GM15510 (cell line): ENCODE data around the gene SH2D5.

Source experiments
- POLR2A ChIP-seq: IDR thresholded peaks from 3 replicates; pipeline ENCODE4 v1.6.1; 2011; ENCODE audit warnings: borderline replicate concordance; ENCODE audit not compliant: insufficient read length; ENCODE audit errors: extremely low read depth

SH2D5 gene

GRCh38 chr1:20732588-20733359 lies at the start of gene SH2D5:
Gene SH2D5, minus strand, starts transcription at chr1:20732703. Its CDS starts 4,659 bp downstream, at chr1:20728044.
- TF ChIP-seq POLR2A = no peak

GRCh38 chr1:20775700-20776099 lies 43.2 kb upstream of the SH2D5 start:
- TF ChIP-seq POLR2A = no peak

- no peak for TF ChIP-seq POLR2A
These were observed 39.3 kb upstream of the SH2D5 start for GRCh38 chr1:20771780-20772179.

- TF ChIP-seq POLR2A = no peak
These were observed 38.0 kb upstream of the SH2D5 start for GRCh38 chr1:20770314-20771087.

- TF ChIP-seq POLR2A = no peak
These were observed 34.8 kb upstream of the SH2D5 start for GRCh38 chr1:20767271-20767670.

GRCh38 chr1:20763417-20763816 lies 30.9 kb upstream of the SH2D5 start:
- TF ChIP-seq POLR2A = no peak

GRCh38 chr1:20760322-20760721 lies 27.8 kb upstream of the SH2D5 start:
- TF ChIP-seq POLR2A = no peak

GRCh38 chr1:20753589-20753988 lies 21.1 kb upstream of the SH2D5 start:
- no peak for TF ChIP-seq POLR2A

GRCh38 chr1:20751462-20751990 lies 19.0 kb upstream of the SH2D5 start:
- TF ChIP-seq POLR2A = no peak

- TF ChIP-seq POLR2A = no peak
These were observed 10.2 kb upstream of the SH2D5 start for GRCh38 chr1:20742671-20743070.

- no peak for TF ChIP-seq POLR2A
These were observed 8.3 kb upstream of the SH2D5 start for GRCh38 chr1:20740781-20741180.

- TF ChIP-seq POLR2A = no peak
These were observed 6.7 kb upstream of the SH2D5 start for GRCh38 chr1:20739225-20739624.

GRCh38 chr1:20735581-20736111 lies 3.1 kb upstream of the SH2D5 start:
- TF ChIP-seq POLR2A = no peak

GRCh38 chr1:20733360-20733975 lies 965 bp upstream of the SH2D5 start:
- TF ChIP-seq POLR2A = no peak

GRCh38 chr1:20732071-20732587 lies 374 bp downstream of the SH2D5 start:
- no peak for TF ChIP-seq POLR2A
